Measurements from ENCODE around the gene USP2.

The USP2 gene

DNA sequence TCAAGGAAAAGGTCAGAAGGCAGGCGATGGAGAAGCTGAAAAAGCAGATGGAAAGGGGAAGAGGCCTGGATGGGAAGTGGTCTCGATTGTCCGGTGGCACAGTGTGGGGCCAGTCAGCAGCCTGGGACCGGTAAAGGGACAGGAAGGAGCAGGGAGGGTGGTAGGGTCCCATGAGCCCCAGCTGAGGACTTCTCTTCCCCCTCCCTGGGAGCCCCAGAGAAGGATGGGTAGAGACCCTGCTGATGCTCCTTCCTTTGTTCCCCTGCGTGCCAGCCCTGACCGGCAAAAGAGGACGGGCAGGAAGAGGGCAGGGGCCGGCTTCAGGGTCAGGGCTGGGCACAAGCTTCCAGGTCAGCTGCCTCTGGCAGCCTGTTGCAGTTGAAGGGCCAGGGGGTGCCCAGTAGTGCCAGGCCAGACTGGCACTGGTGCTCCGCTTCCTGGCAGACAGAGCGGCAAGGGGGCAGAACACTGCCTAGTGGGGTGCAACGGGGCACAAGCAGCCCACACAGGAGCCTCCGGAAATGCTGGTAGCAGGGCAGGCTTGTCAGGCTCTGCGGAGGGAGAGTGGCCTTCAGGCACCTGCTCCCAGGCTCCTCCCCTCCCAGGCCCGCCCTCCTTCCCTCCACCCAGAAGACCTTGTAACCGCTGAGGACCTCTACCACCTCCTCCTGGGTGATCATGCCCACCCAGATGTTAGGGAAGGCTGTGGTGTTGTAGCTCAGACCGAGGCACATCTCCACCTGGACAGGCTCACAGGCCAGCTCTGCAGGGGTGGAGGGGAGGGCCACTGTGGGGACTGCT lies 40.1 kb downstream of the USP2 start:
- ATAC-seq = no peak
- no peak for TF ChIP-seq BACH2 (CRISPR knock-in tag; IDR thresholded peaks at IDR 0.05; ENCODE audit: borderline replicate concordance)
- TF ChIP-seq ZFP30 (CRISPR knock-in tag; IDR thresholded peaks at IDR 0.05) = no peak
- no peak for TF ChIP-seq ZNF70 (CRISPR knock-in tag; IDR thresholded peaks at IDR 0.05)
- no peak for TF ChIP-seq ZNF565 (CRISPR knock-in tag; conservative IDR thresholded peaks at IDR 0.05; ENCODE audit: low read depth)
- TF ChIP-seq SNAI2 (CRISPR knock-in tag; IDR thresholded peaks at IDR 0.05) = no peak
- TF ChIP-seq OSR1 (CRISPR knock-in tag; IDR thresholded peaks at IDR 0.05) = no peak

DNA sequence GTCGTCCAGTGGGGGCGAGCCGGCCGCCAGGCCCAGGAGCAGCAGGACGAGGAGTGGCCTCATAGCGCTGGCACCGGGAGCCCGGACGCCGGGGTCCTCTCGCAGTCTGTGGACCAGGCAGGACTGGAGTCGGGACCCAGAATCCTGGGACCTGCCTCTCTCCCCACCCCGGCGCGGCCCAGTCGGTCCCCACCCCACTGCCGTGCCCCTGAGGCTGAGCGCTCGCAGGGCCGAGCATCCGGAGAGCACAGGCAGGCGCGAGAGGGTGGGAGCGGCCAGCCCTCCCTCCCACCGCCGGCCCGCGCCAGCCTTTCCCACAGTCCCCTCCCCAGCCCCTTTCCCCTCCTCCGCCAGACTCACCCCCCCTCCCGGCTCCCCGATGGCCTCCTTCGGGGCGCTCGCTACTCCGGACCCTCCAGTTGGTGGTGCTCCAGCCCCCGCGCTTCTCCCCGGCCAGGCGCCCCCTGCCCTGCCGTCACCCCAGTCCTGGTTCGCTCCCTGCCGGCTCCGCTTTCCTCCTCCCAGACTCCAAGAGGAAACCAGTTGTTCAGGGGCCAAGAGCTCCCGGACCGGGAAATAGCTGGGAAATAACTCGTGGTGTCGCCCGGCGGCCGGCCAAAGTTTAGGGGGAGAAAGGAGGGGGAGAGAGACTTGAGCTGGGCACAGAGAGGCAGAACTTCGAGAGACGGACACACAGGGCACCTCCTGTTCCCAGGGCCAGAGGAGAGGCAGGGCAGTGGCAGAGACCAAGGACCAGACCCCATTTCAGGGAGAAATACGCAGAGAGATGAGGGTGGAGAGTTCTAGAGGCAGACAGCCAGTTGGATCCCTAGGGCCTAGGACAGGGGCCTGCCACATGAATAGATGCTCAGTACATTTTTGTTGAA lies 40.9 kb downstream of the USP2 start, which contains the start of gene C1QTNF5:
Gene C1QTNF5 (minus strand): TSS at position 549 of the 887 bp plus-strand sequence. CDS start 486 bp downstream, at position 63.
- ATAC-seq = peak; percentile 18

DNA sequence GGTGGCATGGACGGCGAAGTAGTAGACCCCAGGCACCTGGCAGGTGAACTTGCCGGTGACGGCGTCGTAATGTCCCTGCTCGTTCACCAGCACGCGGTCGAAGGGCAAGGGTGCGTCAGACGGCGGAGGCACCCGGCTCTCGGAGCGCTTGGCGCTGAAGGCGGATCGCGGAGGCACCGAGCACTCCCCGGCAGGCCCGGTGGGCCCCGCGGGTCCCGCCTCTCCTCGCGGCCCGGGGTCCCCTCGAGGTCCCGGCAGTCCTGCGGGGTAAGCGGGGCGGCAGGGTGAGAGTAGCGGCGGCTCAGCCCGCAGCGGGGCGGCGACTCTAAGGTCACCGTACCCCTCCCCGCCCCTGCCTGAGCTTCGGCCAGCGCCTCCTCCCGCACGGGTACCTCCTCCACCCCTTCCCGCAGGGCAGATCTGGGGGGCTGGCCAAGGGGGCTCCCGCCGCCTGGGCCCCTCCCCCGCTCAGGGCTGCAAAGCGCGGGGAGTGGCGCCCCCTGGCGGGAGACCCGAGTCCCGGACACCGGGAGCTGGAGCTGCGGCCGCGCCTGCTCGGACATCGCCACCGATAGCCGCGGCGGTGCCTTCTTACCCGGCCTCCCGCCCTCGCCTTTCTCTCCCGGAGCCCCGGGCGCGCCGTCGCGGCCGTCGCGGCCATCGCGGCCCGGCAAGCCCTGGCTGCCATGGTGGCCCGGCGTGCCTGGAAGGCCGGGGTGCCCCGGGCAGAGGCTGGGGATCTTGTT lies 41.7 kb downstream of the USP2 start:
- ATAC-seq = peak; percentile 69
- TF ChIP-seq ZNF70 (CRISPR knock-in tag; IDR thresholded peaks at IDR 0.05) = no peak
- no peak for TF ChIP-seq OSR1 (CRISPR knock-in tag; IDR thresholded peaks at IDR 0.05)
- TF ChIP-seq GLIS3 (CRISPR knock-in tag; IDR thresholded peaks at IDR 0.05) = no peak
- no peak for TF ChIP-seq ZNF8 (CRISPR knock-in tag; IDR thresholded peaks at IDR 0.05)
- no peak for TF ChIP-seq ARNTL (CRISPR knock-in tag; IDR thresholded peaks at IDR 0.05; ENCODE audit: borderline replicate concordance, low read depth)
- no peak for TF ChIP-seq CSDC2 (CRISPR knock-in tag; IDR thresholded peaks at IDR 0.05)
- TF ChIP-seq TOX (CRISPR knock-in tag; IDR thresholded peaks at IDR 0.05; ENCODE audit: borderline replicate concordance) = no peak

More for the DNA sequence above, 40.9 kb downstream of the USP2 start, which contains the start of gene C1QTNF5:
- TF ChIP-seq TCF4 (CRISPR knock-in tag; IDR thresholded peaks at IDR 0.05; ENCODE audit: borderline replicate concordance) (no peak), ZNF565 (CRISPR knock-in tag; conservative IDR thresholded peaks at IDR 0.05; ENCODE audit: low read depth) (no peak), ZNF70 (CRISPR knock-in tag; IDR thresholded peaks at IDR 0.05) (no peak), GLIS3 (CRISPR knock-in tag; IDR thresholded peaks at IDR 0.05) (no peak), ARNTL (CRISPR knock-in tag; IDR thresholded peaks at IDR 0.05; ENCODE audit: borderline replicate concordance, low read depth) (no peak)

DNA sequence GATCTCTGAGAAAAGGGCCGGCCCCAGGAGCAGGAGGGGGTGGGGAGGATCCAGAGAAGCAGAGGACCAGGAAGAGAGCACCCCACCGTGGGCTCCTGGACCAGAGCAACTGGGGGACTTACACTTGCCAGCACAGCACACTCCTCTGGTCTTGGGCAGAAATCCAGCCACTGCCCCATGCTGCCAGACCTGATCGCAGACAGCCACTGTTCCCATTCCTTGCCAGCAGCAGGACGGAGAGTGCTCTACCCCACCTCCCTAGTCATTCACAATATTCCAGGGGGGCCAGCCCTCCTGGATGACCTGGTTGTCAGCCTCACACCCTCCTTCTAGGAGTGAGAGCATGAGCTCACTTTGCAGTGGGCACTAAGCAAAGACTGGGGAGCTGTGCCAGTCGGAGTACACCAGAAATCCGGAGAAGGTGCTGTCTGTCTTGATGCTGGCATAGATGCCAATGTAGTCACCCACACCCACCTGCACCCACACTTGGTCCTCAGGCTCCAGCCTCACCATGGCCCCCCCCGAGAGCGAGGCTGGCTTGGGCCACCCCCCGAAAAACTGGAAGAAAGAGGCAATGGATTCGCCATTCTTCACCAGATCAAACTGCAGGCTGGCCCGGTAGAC lies 42.4 kb downstream of the USP2 start:
- TF ChIP-seq, protein P1, sequence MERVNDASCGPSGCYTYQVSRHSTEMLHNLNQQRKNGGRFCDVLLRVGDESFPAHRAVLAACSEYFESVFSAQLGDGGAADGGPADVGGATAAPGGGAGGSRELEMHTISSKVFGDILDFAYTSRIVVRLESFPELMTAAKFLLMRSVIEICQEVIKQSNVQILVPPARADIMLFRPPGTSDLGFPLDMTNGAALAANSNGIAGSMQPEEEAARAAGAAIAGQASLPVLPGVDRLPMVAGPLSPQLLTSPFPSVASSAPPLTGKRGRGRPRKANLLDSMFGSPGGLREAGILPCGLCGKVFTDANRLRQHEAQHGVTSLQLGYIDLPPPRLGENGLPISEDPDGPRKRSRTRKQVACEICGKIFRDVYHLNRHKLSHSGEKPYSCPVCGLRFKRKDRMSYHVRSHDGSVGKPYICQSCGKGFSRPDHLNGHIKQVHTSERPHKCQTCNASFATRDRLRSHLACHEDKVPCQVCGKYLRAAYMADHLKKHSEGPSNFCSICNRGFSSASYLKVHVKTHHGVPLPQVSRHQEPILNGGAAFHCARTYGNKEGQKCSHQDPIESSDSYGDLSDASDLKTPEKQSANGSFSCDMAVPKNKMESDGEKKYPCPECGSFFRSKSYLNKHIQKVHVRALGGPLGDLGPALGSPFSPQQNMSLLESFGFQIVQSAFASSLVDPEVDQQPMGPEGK (CRISPR knock-in tag; IDR thresholded peaks at IDR 0.05; ENCODE audit: borderline replicate concordance) = no peak
- TF ChIP-seq, protein P2, sequence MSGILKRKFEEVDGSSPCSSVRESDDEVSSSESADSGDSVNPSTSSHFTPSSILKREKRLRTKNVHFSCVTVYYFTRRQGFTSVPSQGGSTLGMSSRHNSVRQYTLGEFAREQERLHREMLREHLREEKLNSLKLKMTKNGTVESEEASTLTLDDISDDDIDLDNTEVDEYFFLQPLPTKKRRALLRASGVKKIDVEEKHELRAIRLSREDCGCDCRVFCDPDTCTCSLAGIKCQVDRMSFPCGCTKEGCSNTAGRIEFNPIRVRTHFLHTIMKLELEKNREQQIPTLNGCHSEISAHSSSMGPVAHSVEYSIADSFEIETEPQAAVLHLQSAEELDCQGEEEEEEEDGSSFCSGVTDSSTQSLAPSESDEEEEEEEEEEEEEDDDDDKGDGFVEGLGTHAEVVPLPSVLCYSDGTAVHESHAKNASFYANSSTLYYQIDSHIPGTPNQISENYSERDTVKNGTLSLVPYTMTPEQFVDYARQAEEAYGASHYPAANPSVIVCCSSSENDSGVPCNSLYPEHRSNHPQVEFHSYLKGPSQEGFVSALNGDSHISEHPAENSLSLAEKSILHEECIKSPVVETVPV (CRISPR knock-in tag; IDR thresholded peaks at IDR 0.05) = no peak
- TF ChIP-seq, protein P3, sequence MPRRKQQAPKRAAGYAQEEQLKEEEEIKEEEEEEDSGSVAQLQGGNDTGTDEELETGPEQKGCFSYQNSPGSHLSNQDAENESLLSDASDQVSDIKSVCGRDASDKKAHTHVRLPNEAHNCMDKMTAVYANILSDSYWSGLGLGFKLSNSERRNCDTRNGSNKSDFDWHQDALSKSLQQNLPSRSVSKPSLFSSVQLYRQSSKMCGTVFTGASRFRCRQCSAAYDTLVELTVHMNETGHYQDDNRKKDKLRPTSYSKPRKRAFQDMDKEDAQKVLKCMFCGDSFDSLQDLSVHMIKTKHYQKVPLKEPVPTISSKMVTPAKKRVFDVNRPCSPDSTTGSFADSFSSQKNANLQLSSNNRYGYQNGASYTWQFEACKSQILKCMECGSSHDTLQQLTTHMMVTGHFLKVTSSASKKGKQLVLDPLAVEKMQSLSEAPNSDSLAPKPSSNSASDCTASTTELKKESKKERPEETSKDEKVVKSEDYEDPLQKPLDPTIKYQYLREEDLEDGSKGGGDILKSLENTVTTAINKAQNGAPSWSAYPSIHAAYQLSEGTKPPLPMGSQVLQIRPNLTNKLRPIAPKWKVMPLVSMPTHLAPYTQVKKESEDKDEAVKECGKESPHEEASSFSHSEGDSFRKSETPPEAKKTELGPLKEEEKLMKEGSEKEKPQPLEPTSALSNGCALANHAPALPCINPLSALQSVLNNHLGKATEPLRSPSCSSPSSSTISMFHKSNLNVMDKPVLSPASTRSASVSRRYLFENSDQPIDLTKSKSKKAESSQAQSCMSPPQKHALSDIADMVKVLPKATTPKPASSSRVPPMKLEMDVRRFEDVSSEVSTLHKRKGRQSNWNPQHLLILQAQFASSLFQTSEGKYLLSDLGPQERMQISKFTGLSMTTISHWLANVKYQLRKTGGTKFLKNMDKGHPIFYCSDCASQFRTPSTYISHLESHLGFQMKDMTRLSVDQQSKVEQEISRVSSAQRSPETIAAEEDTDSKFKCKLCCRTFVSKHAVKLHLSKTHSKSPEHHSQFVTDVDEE (CRISPR knock-in tag; IDR thresholded peaks at IDR 0.05) = no peak
- TF ChIP-seq ZNF8 (CRISPR knock-in tag; IDR thresholded peaks at IDR 0.05) (no peak), GLIS3 (CRISPR knock-in tag; IDR thresholded peaks at IDR 0.05) (no peak)
- TF ChIP-seq, protein P4, sequence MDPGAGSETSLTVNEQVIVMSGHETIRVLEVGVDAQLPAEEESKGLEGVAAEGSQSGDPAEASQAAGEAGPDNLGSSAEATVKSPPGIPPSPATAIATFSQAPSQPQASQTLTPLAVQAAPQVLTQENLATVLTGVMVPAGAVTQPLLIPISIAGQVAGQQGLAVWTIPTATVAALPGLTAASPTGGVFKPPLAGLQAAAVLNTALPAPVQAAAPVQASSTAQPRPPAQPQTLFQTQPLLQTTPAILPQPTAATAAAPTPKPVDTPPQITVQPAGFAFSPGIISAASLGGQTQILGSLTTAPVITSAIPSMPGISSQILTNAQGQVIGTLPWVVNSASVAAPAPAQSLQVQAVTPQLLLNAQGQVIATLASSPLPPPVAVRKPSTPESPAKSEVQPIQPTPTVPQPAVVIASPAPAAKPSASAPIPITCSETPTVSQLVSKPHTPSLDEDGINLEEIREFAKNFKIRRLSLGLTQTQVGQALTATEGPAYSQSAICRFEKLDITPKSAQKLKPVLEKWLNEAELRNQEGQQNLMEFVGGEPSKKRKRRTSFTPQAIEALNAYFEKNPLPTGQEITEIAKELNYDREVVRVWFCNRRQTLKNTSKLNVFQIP (CRISPR knock-in tag; IDR thresholded peaks at IDR 0.05; ENCODE audit: borderline replicate concordance, low read depth) = no peak
- no peak for ATAC-seq

Measured in SK-N-SH treated with all-trans-retinoic acid at 6 μM for 48 hours (cell line).